ENCODE results near the gene COMMD1.

The COMMD1 gene

GRCh38 chr2:62184512-62185230 lies 279.2 kb downstream of the COMMD1 start:
- Histone ChIP-seq H3K79me2 (ENCODE audit: control insufficient read depth, low read length) (no peaks in the 10 kb centered on the region), H3K27me3 (ENCODE audit: control insufficient read depth, low read length) (no peaks in the 10 kb centered on the region), H3K9me3 (ENCODE audit: control insufficient read depth, insufficient read depth, low read length) (no peaks in the 10 kb centered on the region), H4K20me1 (ENCODE audit: control insufficient read depth, insufficient read depth, low read depth, low read length) (no peaks in the 10 kb centered on the region), H3K4me2 (ENCODE audit: low read length) (no peak overlapping the region), H3K9me2 (replicated peaks; ENCODE audit: control insufficient read depth, low read length) (no peaks in the 10 kb centered on the region), H3K4me1 (ENCODE audit: control insufficient read depth, low read length) (peaks cover 30% of the 10 kb centered on the region), H3K4me3 (ENCODE audit: low read length) (no peak overlapping the region), H3K27ac (ENCODE audit: low read depth, low read length) (no peak overlapping the region), H3K36me3 (ENCODE audit: control insufficient read depth, low read length) (peaks cover 11% of the 10 kb centered on the region), H3F3A (ENCODE audit: control insufficient read depth, insufficient read depth) (peaks cover 6% of the 10 kb centered on the region; the same call in 1 of the 2 replicates)
- TF ChIP-seq EZH2phosphoT487 (IDR thresholded peaks at IDR 0.05; ENCODE audit: borderline replicate concordance, low read length) (no peak), CTCF (IDR thresholded peaks at IDR 0.05; ENCODE audit: low read depth, low read length, poor library complexity, severe bottlenecking) (no peak)

Measured in DOHH2 (cell line).